Muscle of leg (tissue), 11 donors: Measurements from ENCODE around the gene REXO1. TPM values are rescaled to one million over a fixed set of nuclear protein-coding genes. Genes with fewer than 3 reads are reported as not detected.

ENCODE experiments used
- DNase-seq: peaks from one replicate; pipeline ENCODE4 v3.0.0; 2013
- H3K27ac ChIP-seq: one replicate; pipeline ENCODE4 v1.5.1; 2013; ENCODE audit warnings: mild to moderate bottlenecking, low read length, control low read depth
- H3K27me3 ChIP-seq: one replicate; pipeline ENCODE4 v1.6.1; 2013; ENCODE audit warnings: low read length; ENCODE audit not compliant: control insufficient read depth, insufficient read depth
- H3K36me3 ChIP-seq: one replicate; pipeline ENCODE4 v1.6.1; 2013; ENCODE audit warnings: low read length; ENCODE audit not compliant: control insufficient read depth, insufficient read depth
- H3K4me1 ChIP-seq: one replicate; pipeline ENCODE4 v1.6.1; 2013; ENCODE audit warnings: low read length; ENCODE audit not compliant: control insufficient read depth, insufficient read depth
- H3K4me3 ChIP-seq: one replicate; pipeline ENCODE4 v1.5.1; 2013; ENCODE audit warnings: low read length, control low read depth
- H3K9me3 ChIP-seq: replicated peaks from 2 replicates; pipeline ENCODE4 v1.6.1; 2013; ENCODE audit warnings: low read depth, low read length; ENCODE audit not compliant: control insufficient read depth
- WGBS: methylation state at CpG from one replicate; pipeline ENCODE4 v1.1.5; 2013; ENCODE audit warnings: missing lambda C conversion rate; ENCODE audit not compliant: insufficient coverage; 5-methylcytosine and 5-hydroxymethylcytosine counted together
- polyA plus RNA-seq, 8 donors: library from polyadenylated mRNA; unstranded; fragments of 120-200 nt; gene quantifications; one replicate each; pipeline versions ENCODE4 v1.2.1 to v1.2.3, GENCODE V29; 2013; ENCODE audit warnings: inconsistent platforms in 1 of 8, low replicate concordance in 1 of 8; ENCODE audit not compliant: insufficient read length in 8 of 8, insufficient read depth in 1 of 8
- total RNA-seq: library from RNA; stranded (reverse); fragments of 120-200 nt; gene quantifications from one replicate; pipeline ENCODE4 v1.2.4, GENCODE V29; 2013

REXO1 gene
- total and polyA plus RNA-seq, 9 donors = 4.8 to 26.9 (median 23.9) TPM

GRCh38 chr19:1819341-1820255 is 28.7 kb downstream of the REXO1 start:
- H3K4me3 ChIP-seq = no peak overlapping the region
- no peaks in the 10 kb centered on the region for H3K9me3 ChIP-seq
- peaks cover 10% of the 10 kb centered on the region for H3K4me1 ChIP-seq
- peaks cover 90% of the 10 kb centered on the region for H3K36me3 ChIP-seq
- H3K27ac ChIP-seq = no peak overlapping the region
- no peak for DNase-seq
- WGBS = 50% methylated on average over 42 of the region's 43 CpGs
- H3K27me3 ChIP-seq = no peaks in the 10 kb centered on the region

- no peak overlapping the region for H3K4me3 ChIP-seq
- WGBS = 87% methylated on average over 28 of the region's 33 CpGs
- no peak for DNase-seq
- peaks cover 10% of the 10 kb centered on the region for H3K4me1 ChIP-seq
- H3K27me3 ChIP-seq = no peaks in the 10 kb centered on the region
- no peak overlapping the region for H3K27ac ChIP-seq
- peaks cover 80% of the 10 kb centered on the region for H3K36me3 ChIP-seq
- H3K9me3 ChIP-seq = no peaks in the 10 kb centered on the region
Measured at GRCh38 chr19:1818549-1819195, 29.6 kb downstream of the REXO1 start.

GRCh38 chr19:1817553-1818179 is 30.6 kb downstream of the REXO1 start:
- H3K36me3 ChIP-seq = peaks cover 70% of the 10 kb centered on the region

GRCh38 chr19:1816530-1817298 is 31.6 kb downstream of the REXO1 start:
- peaks cover 23% of the 10 kb centered on the region for H3K4me1 ChIP-seq
- WGBS = 82% methylated on average over 33 of the region's 36 CpGs
- DNase-seq = no peak
- no peaks in the 10 kb centered on the region for H3K27me3 ChIP-seq
- H3K9me3 ChIP-seq = no peaks in the 10 kb centered on the region
- H3K4me3 ChIP-seq = no peak overlapping the region
- peaks cover 62% of the 10 kb centered on the region for H3K36me3 ChIP-seq
- no peak overlapping the region for H3K27ac ChIP-seq

More at GRCh38 chr19:1817553-1818179, 30.6 kb downstream of the REXO1 start:
- Histone ChIP-seq H3K4me3 (no peak overlapping the region), H3K27ac (no peak overlapping the region), H3K9me3 (no peaks in the 10 kb centered on the region), H3K27me3 (no peaks in the 10 kb centered on the region), H3K4me1 (peaks cover 17% of the 10 kb centered on the region)
- WGBS = 83% methylated on average over 21 of the region's 25 CpGs
- DNase-seq = no peak

- Histone ChIP-seq H3K27me3 (peaks cover 2% of the 10 kb centered on the region), H3K4me3 (no peak overlapping the region), H3K36me3 (peaks cover 57% of the 10 kb centered on the region), H3K9me3 (no peaks in the 10 kb centered on the region), H3K4me1 (peaks cover 24% of the 10 kb centered on the region), H3K27ac (no peak overlapping the region)
- DNase-seq = no peak
- 78% methylated on average over 52 of the region's 61 CpGs for WGBS
Measured at GRCh38 chr19:1815605-1816529, 32.4 kb downstream of the REXO1 start.

GRCh38 chr19:1814833-1815604 is 33.3 kb downstream of the REXO1 start:
- Histone ChIP-seq H3K36me3 (peaks cover 51% of the 10 kb centered on the region), H3K27me3 (peaks cover 2% of the 10 kb centered on the region), H3K4me3 (no peak overlapping the region), H3K4me1 (peaks cover 24% of the 10 kb centered on the region), H3K27ac (no peak overlapping the region), H3K9me3 (no peaks in the 10 kb centered on the region)
- WGBS = 70% methylated on average over 11 of the region's 26 CpGs
- DNase-seq = no peak

GRCh38 chr19:1814391-1814790 is 33.9 kb downstream of the REXO1 start:
- WGBS = 76% methylated on average over 9 of the region's 10 CpGs
- Histone ChIP-seq H3K4me1 (peaks cover 17% of the 10 kb centered on the region), H3K27ac (no peak overlapping the region), H3K36me3 (peaks cover 44% of the 10 kb centered on the region), H3K9me3 (no peaks in the 10 kb centered on the region), H3K27me3 (peaks cover 2% of the 10 kb centered on the region), H3K4me3 (no peak overlapping the region)
- no peak for DNase-seq

GRCh38 chr19:1813192-1814182 is 34.8 kb downstream of the REXO1 start:
- H3K27ac ChIP-seq = peak overlapping the region; percentile 13
- DNase-seq = no peak

More at GRCh38 chr19:1813192-1814182, 34.8 kb downstream of the REXO1 start:
- peaks cover 2% of the 10 kb centered on the region for H3K27me3 ChIP-seq
- no peaks in the 10 kb centered on the region for H3K9me3 ChIP-seq
- H3K4me1 ChIP-seq = peaks cover 14% of the 10 kb centered on the region
- H3K4me3 ChIP-seq = peak overlapping the region; percentile 53
- 55% methylated on average over 16 of the region's 21 CpGs for WGBS
- H3K36me3 ChIP-seq = peaks cover 35% of the 10 kb centered on the region
